HepG2 (cell line): Measurements from ENCODE around the gene CACHD1. TPM values are rescaled to one million over a fixed set of nuclear protein-coding genes. Genes with fewer than 3 reads are reported as not detected.

Experiments
- ATAC-seq: fragments of 200-7000 bp; cut with Tn5 transposase; 3 replicates; pipeline ENCODE4 v1.9.1; 2020; ENCODE audit warnings: mild to moderate bottlenecking, moderate library complexity
- BruUV-seq: library from RNA; stranded (reverse); fragments of 400-500 nt; replicated peaks from 2 replicates; lab custom pipeline; 2021; lab: Mats Ljungman, UMichigan
- CTCF ChIA-PET: fragments of 300-600 bp; formaldehyde crosslinking; extraction: SDS; loops from one replicate; lab custom pipeline; 2021; ENCODE audit warnings: low total read pairs, inconsistent platforms, low intra/inter-chr PET ratio; lab: Yijun Ruan, JAX
- POLR2A ChIA-PET: fragments of 350-600 bp; sonication (Branson Sonifier 250); formaldehyde crosslinking; loops from one replicate; lab custom pipeline; 2020; ENCODE audit warnings: antibody characterized with exemption, inconsistent platforms; lab: Yijun Ruan, JAX
- DNase-seq: peaks from one replicate; pipeline ENCODE4 v3.0.0-alpha.2; 2015; ENCODE audit warnings: low spot score
- FAIRE-seq: peaks from 3 replicates; lab custom pipeline; 2011; peaks lifted over from hg19 to GRCh38; lab: Jason Lieb, UNC
- H2AFZ ChIP-seq: one replicate; pipeline ENCODE4 v1.6.1; 2011; ENCODE audit warnings: low read length, inconsistent platforms
- H3K27ac ChIP-seq: fragments of 300-600 bp; 3 replicates; pipeline ENCODE4 v1.8.0; 2011; ENCODE audit warnings: mixed run types, mild to moderate bottlenecking, mixed read lengths, low read length, inconsistent platforms; ENCODE audit not compliant: insufficient read depth; ENCODE audit errors: extremely low read length
- H3K27me3 ChIP-seq, 2 experiments: fragments of 200-600 bp in 1 of 2; 2 replicates in 1 of 2; 3 replicates in 1 of 2; pipeline versions ENCODE4 v1.6.0 to v1.8.0; 2011; ENCODE audit warnings: low read length in 2 of 2, mild to moderate bottlenecking in 2 of 2, moderate library complexity in 2 of 2, inconsistent platforms in 1 of 2; ENCODE audit not compliant: insufficient read depth in 2 of 2, control insufficient read depth in 1 of 2
- H3K36me3 ChIP-seq, 2 experiments: fragments of 200-600 bp in 1 of 2; replicated peaks in 1 of 2; 2 replicates in 1 of 2; 3 replicates in 1 of 2; pipeline versions ENCODE4 v1.5.1 to v1.8.0; 2011; ENCODE audit warnings: low read length in 2 of 2, inconsistent platforms in 1 of 2; ENCODE audit not compliant: insufficient read depth in 2 of 2, control insufficient read depth in 1 of 2
- H3K4me1 ChIP-seq: 2 replicates; pipeline ENCODE4 v1.5.1; 2012; ENCODE audit warnings: low read length, inconsistent platforms; ENCODE audit not compliant: insufficient read depth
- H3K4me2 ChIP-seq: 2 replicates; pipeline ENCODE4 v1.6.0; 2011; ENCODE audit warnings: low read depth, low read length, inconsistent platforms
- H3K4me3 ChIP-seq, 3 experiments: fragments of 200-600 bp in 1 of 3; sonication (generic), shearing (Covaris generic) in 1 of 3; replicated peaks in 1 of 3; 2 replicates each; pipeline ENCODE4 v1.5.1; 2011 to 2016; ENCODE audit warnings: low read length in 3 of 3, inconsistent platforms in 2 of 3, low read depth in 2 of 3, mild to moderate bottlenecking in 2 of 3, control low read depth in 1 of 3, mixed read lengths in 1 of 3; ENCODE audit not compliant: insufficient read depth in 1 of 3
- H3K79me2 ChIP-seq: one replicate; pipeline ENCODE4 v1.6.1; 2011; ENCODE audit warnings: low read length, inconsistent platforms; ENCODE audit not compliant: insufficient read depth
- H3K9ac ChIP-seq: 2 replicates; pipeline ENCODE4 v1.6.0; 2011; ENCODE audit warnings: mild to moderate bottlenecking, low read depth, low read length, inconsistent platforms; ENCODE audit not compliant: insufficient read depth
- H3K9me3 ChIP-seq: 2 replicates; pipeline ENCODE4 v1.5.1; 2012; ENCODE audit warnings: mild to moderate bottlenecking, low read length
- H4K20me1 ChIP-seq: 2 replicates; pipeline ENCODE4 v1.6.0; 2011; ENCODE audit warnings: inconsistent platforms, mild to moderate bottlenecking, low read length, moderate library complexity; ENCODE audit not compliant: insufficient read depth
- ELF4 ChIP-seq: sonication (generic); formaldehyde crosslinking; IDR thresholded peaks from 2 replicates; pipeline ENCODE4 v1.5.0; 2020; ENCODE audit warnings: missing genetic modification reagents, mild to moderate bottlenecking, moderate library complexity, borderline replicate concordance
- HNRNPUL1 ChIP-seq: fragments of 200-400 bp; formaldehyde crosslinking; IDR thresholded peaks from 2 replicates; pipeline ENCODE4 v1.6.1; 2017; ENCODE audit warnings: low read depth, mild to moderate bottlenecking, low read length, moderate library complexity
- LBX2 ChIP-seq: sonication (generic); formaldehyde crosslinking; IDR thresholded peaks from 2 replicates; pipeline ENCODE4 v1.5.0; 2020; ENCODE audit warnings: missing genetic modification reagents, mild to moderate bottlenecking, borderline replicate concordance
- MIXL1 ChIP-seq: IDR thresholded peaks from 2 replicates; pipeline ENCODE4 v1.6.1; 2016
- MLX ChIP-seq: IDR thresholded peaks from 2 replicates; pipeline ENCODE4 v1.6.1; 2016
- PRDM10 ChIP-seq: sonication (generic); formaldehyde crosslinking; IDR thresholded peaks from 2 replicates; pipeline ENCODE4 v1.4.0; 2020; ENCODE audit warnings: low read depth, missing genetic modification reagents
- SMAD1 ChIP-seq: sonication (generic); formaldehyde crosslinking; IDR thresholded peaks from 2 replicates; pipeline ENCODE4 v1.4.0; 2020; ENCODE audit warnings: missing genetic modification reagents, low read depth, mild to moderate bottlenecking, borderline replicate concordance
- XRCC5 ChIP-seq: fragments of 200-400 bp; formaldehyde crosslinking; optimal IDR thresholded peaks from 2 replicates; pipeline ENCODE3; 2017; ENCODE audit warnings: mild to moderate bottlenecking, low read length
- ZNF547 ChIP-seq: sonication (generic); formaldehyde crosslinking; IDR thresholded peaks from 2 replicates; pipeline ENCODE4 v1.5.1; 2020; ENCODE audit warnings: mild to moderate bottlenecking, missing genetic modification reagents
- ZNF670 ChIP-seq: sonication (generic); formaldehyde crosslinking; IDR thresholded peaks from 2 replicates; pipeline ENCODE4 v1.8.0; 2022; ENCODE audit warnings: mild to moderate bottlenecking, missing genetic modification reagents, borderline replicate concordance
- ZNF773 ChIP-seq: sonication (generic); formaldehyde crosslinking; IDR thresholded peaks from 2 replicates; pipeline ENCODE4 v1.4.0; 2020; ENCODE audit warnings: missing genetic modification reagents, borderline replicate concordance
- ZSCAN25 ChIP-seq: sonication (generic); formaldehyde crosslinking; IDR thresholded peaks from 2 replicates; pipeline ENCODE4 v1.8.0; 2022; ENCODE audit warnings: mild to moderate bottlenecking, missing genetic modification reagents
- WGBS: methylation state at CpG from one replicate; pipeline ENCODE4 v1.1.6; 2017; ENCODE audit warnings: low lambda C conversion rate; 5-methylcytosine and 5-hydroxymethylcytosine counted together
- in situ Hi-C: cut with HindIII; loops from 2 replicates; pipeline ENCODE4 v1.10.0; 2017; ENCODE audit warnings: low pct_unique_long_range_greater_than_20kb; ENCODE audit not compliant: extremely low pct_ligation_motif_present
- intact Hi-C: fragments of 100-400 bp; cut with micrococcal nuclease; formaldehyde crosslinking; loops from one replicate; pipeline ENCODE4 v1.10.0; 2022; ENCODE audit not compliant: unreplicated experiment
- polyA plus RNA-seq, 8 experiments: library from polyadenylated mRNA; depleted of rRNA in 3 of 8; stranded (reverse) in 7 of 8; unstranded in 1 of 8; fragments of >200 nt; fragmentation: Illumina TruSeq in 4 of 8; extraction: Trizol in 4 of 8; gene quantifications; 2 replicates each; pipeline versions ENCODE4 v1.2.1 to v1.2.3, GENCODE V29; 2011 to 2016; ENCODE audit warnings: low read depth in 4 of 8, missing spikeins in 1 of 8, mixed read lengths in 1 of 8; ENCODE audit not compliant: insufficient read depth in 1 of 8
- total RNA-seq, 5 experiments: library from RNA; depleted of rRNA; stranded (reverse); fragments of >200 nt; fragmentation: Illumina TruSeq; extraction: Trizol; gene quantifications; 2 replicates each; pipeline ENCODE4 v1.2.3, GENCODE V29; 2016; ENCODE audit warnings: low read depth in 1 of 5
- TF ChIP-seq, protein P1 (sequence below): IDR thresholded peaks from 2 replicates; pipeline ENCODE4 v1.6.1; 2016; ENCODE audit warnings: missing compliant biosample characterization, missing genetic modification reagents, borderline replicate concordance
- TF ChIP-seq, protein P2 (sequence below): sonication (generic); formaldehyde crosslinking; IDR thresholded peaks from 2 replicates; pipeline ENCODE4 v1.4.0; 2020; ENCODE audit warnings: missing genetic modification reagents, borderline replicate concordance

Gene CACHD1
- total and polyA plus RNA-seq, 2 of the 13 experiments (the other 11 are each of a cell fraction or from before 2014, with no cell fraction given): 0.11 TPM; not detected in 1

- POLR2A ChIA-PET: no interaction called here
- H3K4me2 ChIP-seq: no peak overlapping the region
- peaks cover 15% of the 10 kb centered on the region for H3K4me1 ChIP-seq
- no peak overlapping the region for H3K27ac ChIP-seq
- CTCF ChIA-PET: no interaction called here
- intact Hi-C loops: no loop called here
- H3K9me3 ChIP-seq: no peaks in the 10 kb centered on the region
- H3K36me3 ChIP-seq: no peaks in the 10 kb centered on the region
- ATAC-seq (no peak), FAIRE-seq (no peak), DNase-seq (no peak)
- no peak overlapping the region for H3K4me3 ChIP-seq
- no peak overlapping the region for H3K9ac ChIP-seq
- H2AFZ ChIP-seq: no peak overlapping the region
- no peaks in the 10 kb centered on the region for H4K20me1 ChIP-seq
- H3K79me2 ChIP-seq: no peaks in the 10 kb centered on the region
- WGBS: 20% methylated on average over 4 of the region's 4 CpGs
- in situ Hi-C loops: no loop called here
- no TSS peak for BruUV-seq
- peaks cover 3 to 48% of the 10 kb centered on the region in 2 experiments; a peak in 3 of 5 replicates for H3K27me3 ChIP-seq
- TF ChIP-seq MLX: no peak
- TF ChIP-seq LBX2 (CRISPR knock-in tag): no peak
- TF ChIP-seq ZNF547 (CRISPR knock-in tag): no peak
- TF ChIP-seq, protein P1, sequence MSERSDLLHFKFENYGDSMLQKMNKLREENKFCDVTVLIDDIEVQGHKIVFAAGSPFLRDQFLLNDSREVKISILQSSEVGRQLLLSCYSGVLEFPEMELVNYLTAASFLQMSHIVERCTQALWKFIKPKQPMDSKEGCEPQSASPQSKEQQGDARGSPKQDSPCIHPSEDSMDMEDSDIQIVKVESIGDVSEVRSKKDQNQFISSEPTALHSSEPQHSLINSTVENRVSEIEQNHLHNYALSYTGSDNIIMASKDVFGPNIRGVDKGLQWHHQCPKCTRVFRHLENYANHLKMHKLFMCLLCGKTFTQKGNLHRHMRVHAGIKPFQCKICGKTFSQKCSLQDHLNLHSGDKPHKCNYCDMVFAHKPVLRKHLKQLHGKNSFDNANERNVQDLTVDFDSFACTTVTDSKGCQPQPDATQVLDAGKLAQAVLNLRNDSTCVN (CRISPR knock-in tag): no peak
- TF ChIP-seq ZNF670 (CRISPR knock-in tag): no peak
- no peak for TF ChIP-seq XRCC5
- no peak for TF ChIP-seq HNRNPUL1
- no peak for TF ChIP-seq PRDM10 (CRISPR knock-in tag)
- TF ChIP-seq SMAD1 (CRISPR knock-in tag): no peak
- TF ChIP-seq ZNF773: no peak
- no peak for TF ChIP-seq ELF4 (CRISPR knock-in tag)
- TF ChIP-seq ZSCAN25: no peak
- TF ChIP-seq, protein P2, sequence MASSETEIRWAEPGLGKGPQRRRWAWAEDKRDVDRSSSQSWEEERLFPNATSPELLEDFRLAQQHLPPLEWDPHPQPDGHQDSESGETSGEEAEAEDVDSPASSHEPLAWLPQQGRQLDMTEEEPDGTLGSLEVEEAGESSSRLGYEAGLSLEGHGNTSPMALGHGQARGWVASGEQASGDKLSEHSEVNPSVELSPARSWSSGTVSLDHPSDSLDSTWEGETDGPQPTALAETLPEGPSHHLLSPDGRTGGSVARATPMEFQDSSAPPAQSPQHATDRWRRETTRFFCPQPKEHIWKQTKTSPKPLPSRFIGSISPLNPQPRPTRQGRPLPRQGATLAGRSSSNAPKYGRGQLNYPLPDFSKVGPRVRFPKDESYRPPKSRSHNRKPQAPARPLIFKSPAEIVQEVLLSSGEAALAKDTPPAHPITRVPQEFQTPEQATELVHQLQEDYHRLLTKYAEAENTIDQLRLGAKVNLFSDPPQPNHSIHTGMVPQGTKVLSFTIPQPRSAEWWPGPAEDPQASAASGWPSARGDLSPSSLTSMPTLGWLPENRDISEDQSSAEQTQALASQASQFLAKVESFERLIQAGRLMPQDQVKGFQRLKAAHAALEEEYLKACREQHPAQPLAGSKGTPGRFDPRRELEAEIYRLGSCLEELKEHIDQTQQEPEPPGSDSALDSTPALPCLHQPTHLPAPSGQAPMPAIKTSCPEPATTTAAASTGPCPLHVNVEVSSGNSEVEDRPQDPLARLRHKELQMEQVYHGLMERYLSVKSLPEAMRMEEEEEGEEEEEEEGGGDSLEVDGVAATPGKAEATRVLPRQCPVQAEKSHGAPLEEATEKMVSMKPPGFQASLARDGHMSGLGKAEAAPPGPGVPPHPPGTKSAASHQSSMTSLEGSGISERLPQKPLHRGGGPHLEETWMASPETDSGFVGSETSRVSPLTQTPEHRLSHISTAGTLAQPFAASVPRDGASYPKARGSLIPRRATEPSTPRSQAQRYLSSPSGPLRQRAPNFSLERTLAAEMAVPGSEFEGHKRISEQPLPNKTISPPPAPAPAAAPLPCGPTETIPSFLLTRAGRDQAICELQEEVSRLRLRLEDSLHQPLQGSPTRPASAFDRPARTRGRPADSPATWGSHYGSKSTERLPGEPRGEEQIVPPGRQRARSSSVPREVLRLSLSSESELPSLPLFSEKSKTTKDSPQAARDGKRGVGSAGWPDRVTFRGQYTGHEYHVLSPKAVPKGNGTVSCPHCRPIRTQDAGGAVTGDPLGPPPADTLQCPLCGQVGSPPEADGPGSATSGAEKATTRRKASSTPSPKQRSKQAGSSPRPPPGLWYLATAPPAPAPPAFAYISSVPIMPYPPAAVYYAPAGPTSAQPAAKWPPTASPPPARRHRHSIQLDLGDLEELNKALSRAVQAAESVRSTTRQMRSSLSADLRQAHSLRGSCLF (CRISPR knock-in tag): no peak
- no peak for TF ChIP-seq MIXL1 (CRISPR knock-in tag)
Measured at GRCh38 chr1:64597113-64597512, 127.2 kb downstream of the CACHD1 start.
